Rectal smooth muscle tissue (tissue), 1 donor: ENCODE results near the gene IGLL1.
"Not testable (repeated sequence)": the region's sequence is repeated elsewhere in the genome, so short reads cannot be mapped to it uniquely, and the experiment has no call there.

Source experiments
- H3K27ac ChIP-seq: one replicate; pipeline ENCODE4 v1.7.0; 2013; ENCODE audit warnings: low read depth, low read length, inconsistent platforms
- H3K27me3 ChIP-seq: one replicate; pipeline ENCODE4 v1.7.0; 2013; ENCODE audit warnings: low read length; ENCODE audit not compliant: control insufficient read depth, insufficient read depth
- H3K36me3 ChIP-seq: one replicate; pipeline ENCODE4 v1.7.0; 2013; ENCODE audit warnings: low read length; ENCODE audit not compliant: control insufficient read depth, insufficient read depth
- H3K4me1 ChIP-seq: one replicate; pipeline ENCODE4 v1.7.0; 2013; ENCODE audit warnings: low read length; ENCODE audit not compliant: control insufficient read depth, insufficient read depth
- H3K4me3 ChIP-seq: one replicate; pipeline ENCODE4 v1.7.0; 2013; ENCODE audit warnings: low read length
- H3K9ac ChIP-seq: one replicate; pipeline ENCODE4 v1.7.0; 2013; ENCODE audit warnings: low read length

Gene IGLL1

GRCh38 chr22:23566705-23567475 is 13.2 kb downstream of the IGLL1 start:
- peaks cover 10% of the 10 kb centered on the region for H3K27me3 ChIP-seq
- no peak overlapping the region for H3K27ac ChIP-seq
- no peaks in the 10 kb centered on the region for H3K36me3 ChIP-seq
- H3K4me3 ChIP-seq: no peak overlapping the region
- H3K9ac ChIP-seq: no peak overlapping the region
- peaks cover 2% of the 10 kb centered on the region for H3K4me1 ChIP-seq

- peaks cover 10% of the 10 kb centered on the region for H3K27me3 ChIP-seq
- H3K4me3 ChIP-seq: peak overlapping the region; percentile 29
- H3K36me3 ChIP-seq: no peaks in the 10 kb centered on the region
- H3K27ac ChIP-seq: no peak overlapping the region
- peaks cover 2% of the 10 kb centered on the region for H3K4me1 ChIP-seq
- H3K9ac ChIP-seq: no peak overlapping the region
Observed at GRCh38 chr22:23565915-23566704, 14.0 kb downstream of the IGLL1 start.

- peak overlapping the region; percentile 29 for H3K4me3 ChIP-seq
- peaks cover 2% of the 10 kb centered on the region for H3K4me1 ChIP-seq
- no peak overlapping the region for H3K27ac ChIP-seq
- H3K36me3 ChIP-seq: no peaks in the 10 kb centered on the region
- H3K9ac ChIP-seq: no peak overlapping the region
- peaks cover 10% of the 10 kb centered on the region for H3K27me3 ChIP-seq
Observed at GRCh38 chr22:23565305-23565914, 14.7 kb downstream of the IGLL1 start.

- peaks cover 10% of the 10 kb centered on the region for H3K27me3 ChIP-seq
- no peak overlapping the region for H3K9ac ChIP-seq
- H3K4me1 ChIP-seq: peaks cover 2% of the 10 kb centered on the region
- no peak overlapping the region for H3K27ac ChIP-seq
- no peak overlapping the region for H3K4me3 ChIP-seq
- H3K36me3 ChIP-seq: no peaks in the 10 kb centered on the region
Observed at GRCh38 chr22:23564276-23564675, 15.8 kb downstream of the IGLL1 start.

- Histone ChIP-seq H3K27ac (no peak overlapping the region), H3K4me3 (no peak overlapping the region), H3K36me3 (no peaks in the 10 kb centered on the region), H3K9ac (no peak overlapping the region), H3K4me1 (peaks cover 2% of the 10 kb centered on the region), H3K27me3 (peaks cover 10% of the 10 kb centered on the region)
Observed at GRCh38 chr22:23563111-23563510, 17.0 kb downstream of the IGLL1 start.

GRCh38 chr22:23562186-23562585 is 17.9 kb downstream of the IGLL1 start:
- Histone ChIP-seq H3K27me3 (peaks cover 8% of the 10 kb centered on the region), H3K4me3 (no peak overlapping the region), H3K36me3 (no peaks in the 10 kb centered on the region), H3K4me1 (peaks cover 2% of the 10 kb centered on the region), H3K27ac (no peak overlapping the region), H3K9ac (no peak overlapping the region)

- not testable (repeated sequence) for H3K9ac ChIP-seq, H3K27me3 ChIP-seq, H3K36me3 ChIP-seq, H3K4me1 ChIP-seq, H3K4me3 ChIP-seq, H3K27ac ChIP-seq
Observed at GRCh38 chr22:23561025-23561510, 19.0 kb downstream of the IGLL1 start.

GRCh38 chr22:23560215-23560614 is 19.9 kb downstream of the IGLL1 start:
- H3K9ac ChIP-seq, H3K4me3 ChIP-seq, H3K4me1 ChIP-seq, H3K27me3 ChIP-seq, H3K36me3 ChIP-seq, H3K27ac ChIP-seq: not testable (repeated sequence)

GRCh38 chr22:23557467-23557866 is 22.6 kb downstream of the IGLL1 start:
- Histone ChIP-seq H3K27ac (no peak overlapping the region), H3K4me1 (no peaks in the 10 kb centered on the region), H3K4me3 (no peak overlapping the region), H3K36me3 (no peaks in the 10 kb centered on the region), H3K9ac (no peak overlapping the region), H3K27me3 (no peaks in the 10 kb centered on the region)

- Histone ChIP-seq H3K36me3 (no peaks in the 10 kb centered on the region), H3K4me1 (no peaks in the 10 kb centered on the region), H3K27me3 (no peaks in the 10 kb centered on the region), H3K9ac (no peak overlapping the region), H3K4me3 (no peak overlapping the region), H3K27ac (no peak overlapping the region)
Observed at GRCh38 chr22:23557036-23557435, 23.1 kb downstream of the IGLL1 start.

- Histone ChIP-seq H3K4me3 (no peak overlapping the region), H3K4me1 (no peaks in the 10 kb centered on the region), H3K9ac (no peak overlapping the region), H3K27me3 (no peaks in the 10 kb centered on the region), H3K27ac (no peak overlapping the region), H3K36me3 (no peaks in the 10 kb centered on the region)
Observed at GRCh38 chr22:23556026-23556620, 24.0 kb downstream of the IGLL1 start.

- Histone ChIP-seq H3K27ac (no peak overlapping the region), H3K4me1 (no peaks in the 10 kb centered on the region), H3K27me3 (no peaks in the 10 kb centered on the region), H3K4me3 (no peak overlapping the region), H3K36me3 (no peaks in the 10 kb centered on the region), H3K9ac (no peak overlapping the region)
Observed at GRCh38 chr22:23555118-23555517, 25.0 kb downstream of the IGLL1 start.
